ENCODE measurements around the gene FRG2C.
"Not testable (repeated sequence)": the region's sequence is repeated elsewhere in the genome, so short reads cannot be mapped to it uniquely, and the experiment has no call there.

The FRG2C gene

DNA sequence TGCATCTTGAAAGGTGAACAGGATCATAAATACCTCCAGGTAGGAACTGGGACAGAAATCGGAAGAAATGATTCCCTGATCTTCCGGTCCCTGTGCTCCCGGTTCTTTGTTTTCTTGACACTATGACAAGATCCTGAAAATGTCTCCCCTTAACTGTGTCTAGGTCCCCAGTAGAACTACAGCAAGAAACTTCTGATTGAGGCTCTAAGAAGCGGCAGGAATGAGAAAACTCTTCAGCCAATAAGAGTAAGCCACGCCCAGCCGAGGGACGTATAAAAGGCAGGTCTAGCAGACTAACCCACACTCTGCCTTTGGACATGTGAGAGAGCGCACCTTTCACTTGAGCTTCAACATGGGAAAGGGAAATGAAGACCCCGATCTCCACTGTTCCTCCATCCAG, at the start of gene FRG2C:
Gene FRG2C (plus strand): TSS at position 301 of the 400 bp plus-strand sequence. CDS start 52 bp downstream, at position 353.
- DNase-seq = not testable (repeated sequence)

DNA sequence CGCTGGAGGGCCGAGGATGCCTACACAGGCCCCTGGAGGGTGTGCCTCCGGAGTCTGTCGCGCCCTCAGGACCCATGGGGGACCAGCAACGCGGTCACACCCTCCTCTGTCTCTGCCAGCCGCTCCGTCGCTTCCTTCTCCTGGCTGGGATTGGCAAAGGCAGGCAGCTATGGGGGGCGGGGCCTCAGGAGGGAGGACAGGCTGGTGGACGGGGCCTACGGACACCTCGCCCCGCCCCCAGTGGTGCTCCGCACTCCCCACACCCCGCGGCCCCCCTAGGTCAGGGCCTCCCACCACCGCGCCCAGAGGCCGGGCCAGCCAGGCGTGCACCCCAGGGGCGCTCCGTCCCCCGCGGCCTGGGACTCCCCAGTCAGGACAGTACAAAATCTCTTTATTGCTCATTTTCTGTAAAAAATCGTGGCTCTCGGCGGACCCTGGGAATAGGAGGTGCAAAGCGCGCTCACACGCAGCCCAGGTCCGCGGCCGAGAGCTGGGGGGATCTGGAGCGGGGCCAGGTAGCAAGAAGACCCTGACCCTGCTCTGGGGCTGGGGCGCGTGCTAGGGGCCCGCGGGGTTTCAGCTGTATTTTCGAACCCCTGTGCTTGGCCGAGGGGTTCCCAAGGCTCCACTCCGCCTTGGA, 45.3 kb upstream of the FRG2C start:
- DNase-seq = not testable (repeated sequence)

DNA sequence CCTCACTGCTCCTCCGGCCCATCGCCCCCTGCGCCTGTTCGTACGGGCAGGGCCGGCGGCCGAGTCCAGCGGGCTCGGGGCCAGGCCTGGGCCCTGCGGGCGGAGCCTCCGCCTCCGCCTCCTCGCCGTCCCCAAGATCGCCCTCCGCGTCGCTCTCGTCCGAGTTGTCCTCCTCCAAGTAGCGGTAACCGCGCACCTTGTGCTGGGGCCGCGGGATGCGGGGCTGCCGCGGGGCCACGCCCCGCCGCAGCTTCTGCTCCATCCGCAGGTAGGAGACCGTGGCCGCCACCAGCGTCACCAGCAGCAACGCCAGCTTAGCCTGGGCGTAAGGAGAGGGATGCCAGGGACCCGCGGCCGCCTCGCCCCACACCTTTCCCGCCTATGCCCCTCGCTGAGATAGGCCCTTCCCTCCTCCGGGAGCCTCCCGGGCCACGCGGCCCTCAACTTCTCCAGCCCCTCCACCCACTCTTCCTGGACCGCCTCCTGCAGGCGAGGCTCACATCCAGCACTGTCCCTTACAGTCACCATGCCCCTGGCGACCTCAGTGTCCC, 44.6 kb upstream of the FRG2C start:
- not testable (repeated sequence) for DNase-seq

DNA sequence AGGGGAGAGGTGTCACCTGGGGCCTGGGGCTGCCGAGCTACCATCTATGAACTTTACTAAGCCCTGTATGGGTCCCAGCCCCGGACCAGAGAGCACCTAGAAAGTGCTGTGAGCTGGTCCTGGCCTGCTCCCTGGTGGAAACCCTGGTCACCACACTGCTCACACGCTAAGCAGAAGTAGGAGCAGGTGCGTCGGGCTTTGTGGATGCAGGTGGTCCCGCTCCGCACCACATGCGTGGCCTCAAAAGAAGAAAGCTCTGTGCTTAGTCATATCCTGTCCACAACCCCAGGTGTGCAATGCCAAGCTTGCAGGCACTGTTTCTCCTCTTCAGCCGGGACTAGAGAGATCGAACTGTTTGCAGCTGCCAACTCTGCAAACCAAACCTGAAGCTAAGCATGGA, 42.4 kb upstream of the FRG2C start:
- not testable (repeated sequence) for DNase-seq

DNA sequence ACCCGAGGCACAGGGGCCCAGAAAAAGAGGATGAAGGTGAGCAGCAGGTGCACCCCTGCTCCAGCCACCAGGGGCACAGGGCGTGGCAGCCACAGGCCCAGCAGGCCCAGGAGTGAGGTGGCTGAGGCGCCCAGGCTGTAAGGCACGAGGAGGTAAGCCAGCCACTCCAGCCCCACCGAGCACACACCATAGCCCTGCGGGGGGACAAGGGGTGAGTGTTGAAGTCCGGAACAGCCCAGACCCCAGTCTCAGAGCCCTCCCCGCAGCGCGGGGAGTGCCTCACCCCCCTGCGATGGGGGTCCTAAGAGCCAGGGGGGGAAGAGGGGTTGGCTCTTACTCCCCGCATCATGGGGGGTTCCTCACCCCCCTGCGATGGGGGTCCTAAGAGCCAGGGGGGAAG, 40.5 kb upstream of the FRG2C start:
- not testable (repeated sequence) for DNase-seq

DNA sequence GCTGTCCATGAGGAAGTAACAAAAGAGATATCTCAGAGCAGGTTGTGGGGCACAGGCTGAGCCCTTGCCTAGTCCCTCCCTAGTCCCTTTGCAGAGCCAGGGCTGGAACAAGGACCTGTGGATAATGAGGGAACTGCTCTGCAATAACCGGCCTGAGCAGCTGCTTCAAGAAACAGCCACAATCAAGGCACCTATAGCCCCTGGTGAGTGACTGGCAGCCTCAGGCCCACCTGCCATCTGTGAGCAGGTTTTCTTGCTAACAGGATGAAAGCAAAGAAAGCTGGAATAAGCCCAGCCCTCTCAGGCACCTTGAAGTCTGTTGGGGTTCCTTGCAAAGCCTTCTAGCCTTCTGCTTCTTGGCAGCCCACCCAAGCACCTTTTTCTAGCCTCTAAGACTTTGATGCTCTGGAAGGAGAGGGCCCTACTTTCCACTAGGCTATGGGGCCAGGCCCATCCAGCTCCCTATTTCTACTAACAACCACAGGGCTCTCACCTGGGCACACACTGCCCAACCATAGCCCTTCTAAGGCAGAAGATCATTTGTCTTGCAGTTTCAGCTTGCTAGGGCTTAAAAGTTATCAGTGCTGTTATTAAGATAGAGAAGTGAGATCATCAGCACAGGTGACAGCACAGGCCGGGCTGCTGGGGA, 33.1 kb upstream of the FRG2C start:
- DNase-seq = not testable (repeated sequence)

DNA sequence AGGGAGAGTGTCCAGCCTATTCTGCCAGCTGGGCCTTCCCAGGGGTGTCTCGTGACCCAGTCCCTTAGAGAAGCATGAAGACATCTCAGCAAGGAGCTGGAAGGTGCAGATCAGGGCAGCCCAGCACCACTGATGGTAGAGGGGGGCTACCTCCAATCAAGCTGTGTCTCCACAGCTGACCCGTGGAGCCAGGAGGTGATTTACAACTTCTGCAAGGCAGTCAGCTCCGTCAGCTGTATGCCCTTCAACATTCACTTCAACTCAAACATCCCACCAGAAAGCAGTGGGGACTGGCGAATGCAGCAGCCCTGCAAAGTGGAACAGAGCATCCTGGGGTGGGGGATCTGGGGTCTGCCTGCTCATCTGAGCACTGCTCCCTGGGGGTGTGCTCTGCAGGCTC, 32.6 kb upstream of the FRG2C start:
- no peak for DNase-seq

DNA sequence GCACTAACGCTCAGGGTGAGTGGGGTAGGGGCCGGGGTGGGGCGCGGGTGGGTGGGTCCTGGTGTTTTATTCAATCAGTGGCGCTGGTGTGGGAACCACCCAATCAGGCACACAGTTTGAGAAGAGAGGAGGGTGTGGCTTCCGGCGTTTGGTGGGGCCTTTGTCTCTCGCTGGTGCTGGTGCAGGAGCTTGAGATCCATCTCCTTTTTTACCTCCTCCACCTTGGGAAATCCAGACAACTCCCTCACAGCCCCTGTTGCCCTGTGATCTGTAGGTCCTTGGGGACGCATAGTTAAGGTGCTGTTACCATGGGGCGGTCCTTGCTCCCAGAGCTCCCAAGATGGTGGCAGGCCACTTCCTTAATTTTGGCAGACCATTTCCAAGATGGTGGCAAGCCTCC, 25.2 kb upstream of the FRG2C start:
- DNase-seq = not testable (repeated sequence)

DNA sequence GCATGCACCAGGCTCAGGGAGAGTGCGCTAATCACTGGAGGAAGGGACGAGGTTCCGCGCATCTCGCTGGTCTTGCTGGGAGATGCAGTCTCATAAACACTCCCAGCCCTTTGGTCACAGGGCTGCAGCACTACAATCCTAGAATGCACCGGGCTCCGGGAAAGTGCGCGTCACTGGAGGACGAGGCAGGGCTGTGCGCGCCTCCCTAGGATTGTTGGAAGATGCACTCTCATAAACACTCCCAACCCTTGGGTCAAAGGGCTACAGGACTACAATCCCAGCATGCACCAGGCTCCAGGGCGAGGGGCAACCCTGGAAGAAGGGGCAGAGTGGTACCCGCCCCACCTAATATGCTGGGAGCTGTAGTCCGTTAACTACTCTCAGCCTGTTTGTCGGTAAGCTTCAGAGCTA, 23.0 kb upstream of the FRG2C start:
- DNase-seq = not testable (repeated sequence)

DNA sequence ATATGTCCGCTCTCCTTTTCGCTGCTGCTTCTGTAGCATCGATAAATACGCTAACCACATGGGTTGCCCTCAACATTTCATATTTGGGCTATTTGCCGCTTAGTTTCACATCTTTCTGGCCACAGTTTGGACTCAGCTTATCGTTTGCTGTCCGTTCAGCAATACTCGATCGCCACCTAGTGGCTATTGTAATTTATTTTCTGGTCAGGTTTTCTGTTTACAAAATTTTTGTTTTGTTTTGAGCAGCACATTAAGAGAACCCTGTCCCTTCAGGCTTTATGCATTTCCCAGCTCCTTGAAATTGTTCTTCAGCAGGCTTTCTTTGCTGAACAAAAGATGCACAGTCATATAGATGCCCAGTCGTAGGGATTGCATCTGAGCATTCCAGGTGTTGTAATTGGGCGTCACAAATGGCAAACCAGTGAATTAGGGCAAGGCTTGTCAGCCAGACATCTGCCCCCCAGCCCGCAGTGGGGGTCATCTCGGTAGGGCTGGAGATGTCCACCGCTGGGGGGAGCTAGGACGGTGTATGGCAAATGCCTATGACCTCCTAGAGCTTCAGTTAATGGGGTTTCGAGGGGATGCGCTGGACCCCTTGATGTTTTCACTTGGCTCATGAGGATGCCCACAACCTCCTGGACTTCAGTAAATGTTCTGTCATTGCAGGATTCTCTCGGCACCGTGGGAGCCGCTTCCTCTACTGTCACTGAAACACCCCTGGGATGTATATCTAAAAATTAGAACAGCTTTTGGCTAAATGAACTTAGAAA, 20.9 kb upstream of the FRG2C start:
- not testable (repeated sequence) for DNase-seq

DNA sequence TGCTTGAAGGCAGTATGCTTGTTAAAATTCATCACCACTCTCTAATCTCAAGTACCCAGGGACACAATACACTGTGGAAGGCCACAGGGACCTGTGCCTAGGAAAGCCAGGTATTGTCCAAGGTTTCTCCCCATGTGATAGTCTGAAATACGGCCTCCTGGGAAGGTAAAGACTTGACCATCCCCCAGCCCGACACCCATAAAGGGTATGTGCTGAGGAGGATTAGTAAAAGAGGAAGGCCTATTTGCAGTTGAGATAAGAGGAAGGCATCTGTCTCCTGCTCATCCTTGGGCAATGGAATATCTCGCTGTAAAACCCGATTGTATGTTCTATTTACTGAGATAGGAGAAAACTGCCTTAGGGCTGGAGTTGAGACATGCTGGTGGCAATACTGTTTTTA, 18.6 kb upstream of the FRG2C start:
- DNase-seq = not testable (repeated sequence)

DNA sequence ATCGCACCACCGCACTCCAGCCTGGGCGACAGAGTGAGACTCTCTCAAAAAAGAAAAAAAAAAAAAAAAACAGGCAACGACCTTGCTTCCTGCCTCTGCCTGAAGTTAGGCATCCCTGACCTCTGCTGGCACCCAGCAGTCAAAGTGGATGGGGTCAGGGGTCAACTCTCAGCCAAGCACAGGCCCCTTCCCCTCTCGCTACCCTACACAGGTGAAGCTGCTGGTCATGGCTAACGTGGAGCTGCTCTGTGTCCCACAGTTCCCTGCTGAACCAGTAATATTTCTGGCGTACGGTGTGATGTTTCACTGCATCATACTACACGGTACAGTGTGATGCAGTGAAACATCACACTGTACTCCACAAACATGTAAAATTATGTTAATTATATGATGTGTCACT, 13.9 kb upstream of the FRG2C start:
- no peak for DNase-seq

DNA sequence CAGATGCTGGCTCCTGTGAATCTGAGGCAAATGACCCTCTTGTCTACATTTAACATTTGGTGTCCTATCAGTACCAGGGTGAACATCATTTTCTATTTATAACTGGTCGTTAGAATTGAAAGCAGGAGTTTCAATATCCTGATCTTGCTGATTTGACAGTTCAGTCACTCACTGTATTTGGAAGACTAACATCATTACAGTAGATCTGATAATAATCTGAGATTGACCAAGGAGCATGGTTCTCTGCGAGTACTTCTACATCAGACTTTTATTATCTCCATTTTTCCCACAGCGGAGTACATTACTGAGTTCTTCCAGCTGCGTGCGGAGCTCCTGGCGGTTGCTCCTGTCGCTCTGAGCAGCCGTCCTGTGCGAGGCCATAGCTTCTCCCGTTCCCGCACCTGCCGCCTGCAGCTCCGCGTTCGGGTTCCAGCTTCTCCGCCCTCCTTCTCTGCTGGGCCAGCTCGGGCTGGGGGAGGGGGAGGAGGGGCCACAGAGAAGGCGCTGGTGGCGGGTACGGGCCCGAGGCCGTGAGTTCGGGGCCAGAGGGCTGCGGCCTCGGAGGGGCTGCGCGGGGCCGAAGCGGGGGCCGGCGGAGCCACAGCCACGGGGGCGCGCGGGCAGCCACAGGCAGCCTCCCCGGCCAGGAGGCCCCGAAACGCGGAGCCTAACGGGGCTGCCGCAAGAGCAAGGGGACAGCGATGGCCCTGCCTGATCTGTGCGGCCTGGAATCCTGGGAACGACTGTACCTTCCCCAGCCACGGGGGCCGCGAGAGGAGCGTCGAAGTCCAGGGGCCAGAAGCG, 8.8 kb upstream of the FRG2C start:
- not testable (repeated sequence) for DNase-seq

DNA sequence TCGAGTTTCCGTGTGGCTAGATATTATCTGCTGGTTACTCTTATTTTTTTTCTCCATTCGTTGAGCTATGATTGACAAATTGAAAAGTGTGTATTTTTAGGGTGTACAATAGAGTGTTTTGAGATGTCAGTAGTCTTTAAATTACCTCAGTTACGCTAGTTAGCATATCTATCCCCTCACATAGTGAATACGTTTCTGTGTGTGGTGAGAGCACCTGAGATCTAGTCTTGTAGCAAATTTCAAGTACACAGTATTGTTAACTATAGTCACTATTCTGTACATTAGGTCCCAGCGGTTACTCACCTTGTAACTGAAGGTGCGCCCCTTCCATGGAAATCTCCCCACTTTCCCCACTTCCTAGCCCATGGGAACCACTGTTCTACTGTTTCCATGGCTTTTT, 8.2 kb upstream of the FRG2C start:
- DNase-seq = not testable (repeated sequence)

DNA sequence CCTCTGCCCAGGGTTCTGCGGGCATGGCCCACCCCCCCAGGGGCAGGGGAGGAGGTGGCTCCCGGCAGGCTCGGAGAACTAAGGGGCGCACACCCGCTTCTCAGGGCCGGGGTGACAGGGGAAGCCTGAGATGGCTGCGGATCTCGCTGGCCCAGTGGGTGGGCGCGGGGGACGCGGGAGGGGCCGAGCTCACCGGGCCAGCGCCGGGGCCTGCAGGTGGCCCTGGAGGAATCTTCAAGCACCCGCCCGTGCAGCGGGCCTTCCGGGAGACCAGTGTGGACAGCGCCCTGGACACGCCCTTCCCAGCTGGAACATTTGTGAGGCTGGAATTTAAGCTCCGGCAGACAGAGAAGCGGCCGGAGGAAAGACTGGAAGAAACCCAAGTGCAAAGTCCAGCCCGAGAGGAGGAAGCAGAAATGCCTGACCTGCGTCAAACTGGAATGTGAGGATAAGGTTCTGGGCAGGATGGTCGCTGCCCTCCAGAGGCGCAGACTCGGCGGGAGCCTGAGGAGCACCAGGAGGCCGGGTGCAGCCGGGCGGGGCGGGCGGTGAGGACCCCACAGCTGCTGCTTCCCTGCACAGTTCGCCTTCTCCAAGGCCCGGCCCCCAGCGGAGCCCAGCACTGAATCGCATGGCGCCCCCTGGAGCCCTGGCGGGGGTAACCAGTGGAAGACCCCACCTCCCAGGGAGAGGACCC, 5.6 kb upstream of the FRG2C start:
- not testable (repeated sequence) for DNase-seq

DNA sequence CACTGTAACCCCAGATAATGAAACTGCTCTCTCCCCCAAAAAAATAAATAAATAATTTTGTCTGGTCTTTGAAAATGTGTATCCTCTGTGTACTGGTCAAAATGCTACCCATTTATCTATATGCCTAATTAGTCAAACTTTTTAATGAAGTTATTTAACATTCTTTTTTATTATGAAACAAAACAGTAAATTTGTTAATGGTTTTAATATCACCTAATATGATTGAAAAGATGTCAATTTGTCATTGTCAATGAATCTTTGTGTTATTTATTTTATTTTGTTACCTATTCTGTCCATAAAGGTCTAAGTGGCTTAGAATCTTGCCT, 5.1 kb upstream of the FRG2C start:
- DNase-seq = not testable (repeated sequence)

DNA sequence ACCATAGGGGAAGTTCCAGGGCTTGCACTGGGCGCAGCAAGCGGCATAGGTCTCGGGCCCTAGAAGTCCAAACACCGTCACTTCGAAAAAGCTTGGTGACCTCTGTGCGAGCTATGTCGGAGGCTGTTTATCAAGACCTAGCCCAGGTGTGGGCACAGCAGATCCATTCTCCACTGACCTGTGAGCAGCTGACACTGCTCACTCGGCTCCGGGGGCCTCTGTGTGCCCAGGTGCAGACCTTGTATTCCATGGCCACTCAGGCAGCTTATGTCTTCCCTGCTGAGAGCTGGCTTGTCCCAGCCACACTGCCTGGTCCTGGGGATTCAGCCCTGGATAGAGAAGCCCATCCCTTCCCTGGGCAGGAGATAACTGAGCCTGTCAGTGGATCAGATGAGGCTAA, 1.5 kb downstream of the FRG2C start:
- not testable (repeated sequence) for DNase-seq

DNA sequence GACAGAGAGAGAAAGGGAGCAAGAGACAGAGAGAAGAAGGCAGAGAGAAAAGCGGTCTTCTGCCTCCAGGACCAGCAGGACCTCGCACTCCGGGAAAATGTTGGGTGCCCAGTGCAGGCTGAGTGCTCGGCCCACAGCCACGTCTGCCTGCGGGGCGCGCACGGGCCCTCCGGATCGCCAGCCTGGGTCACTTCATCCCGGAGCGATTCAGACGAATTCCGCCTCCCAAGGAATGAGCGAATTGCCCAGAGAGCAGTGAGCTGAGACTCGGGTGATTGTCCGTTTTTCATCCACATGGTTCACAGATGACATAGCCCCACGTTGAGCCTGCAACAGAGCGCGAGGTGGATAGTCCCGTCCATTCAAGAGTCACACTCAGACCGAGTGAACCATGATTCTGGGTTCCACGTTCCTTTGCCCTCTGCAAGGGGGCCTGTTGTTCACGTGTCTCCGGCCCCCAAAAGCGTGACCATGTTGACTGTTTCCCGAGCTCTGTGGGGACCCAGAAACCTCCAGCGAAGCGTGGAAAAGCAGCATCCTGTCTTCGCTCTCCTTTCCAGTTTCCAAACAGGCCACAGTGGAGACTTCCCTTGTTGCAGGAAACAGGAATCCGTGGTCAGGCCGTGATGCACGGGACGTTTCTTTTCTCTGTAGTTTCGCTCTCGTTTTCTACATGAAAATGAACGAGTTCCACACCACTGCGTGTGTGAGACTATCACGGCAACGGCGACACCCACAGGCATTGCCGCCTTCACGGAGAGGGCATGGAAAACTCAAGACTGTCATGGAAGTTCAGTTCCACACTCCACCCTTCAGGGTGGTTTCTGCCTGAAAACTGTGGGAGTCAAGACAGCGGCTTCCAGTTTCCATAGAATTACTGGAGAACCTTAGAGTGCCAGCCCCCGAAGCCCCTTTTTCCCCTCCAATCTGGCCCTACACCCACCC, 3.9 kb downstream of the FRG2C start:
- DNase-seq = not testable (repeated sequence)

DNA sequence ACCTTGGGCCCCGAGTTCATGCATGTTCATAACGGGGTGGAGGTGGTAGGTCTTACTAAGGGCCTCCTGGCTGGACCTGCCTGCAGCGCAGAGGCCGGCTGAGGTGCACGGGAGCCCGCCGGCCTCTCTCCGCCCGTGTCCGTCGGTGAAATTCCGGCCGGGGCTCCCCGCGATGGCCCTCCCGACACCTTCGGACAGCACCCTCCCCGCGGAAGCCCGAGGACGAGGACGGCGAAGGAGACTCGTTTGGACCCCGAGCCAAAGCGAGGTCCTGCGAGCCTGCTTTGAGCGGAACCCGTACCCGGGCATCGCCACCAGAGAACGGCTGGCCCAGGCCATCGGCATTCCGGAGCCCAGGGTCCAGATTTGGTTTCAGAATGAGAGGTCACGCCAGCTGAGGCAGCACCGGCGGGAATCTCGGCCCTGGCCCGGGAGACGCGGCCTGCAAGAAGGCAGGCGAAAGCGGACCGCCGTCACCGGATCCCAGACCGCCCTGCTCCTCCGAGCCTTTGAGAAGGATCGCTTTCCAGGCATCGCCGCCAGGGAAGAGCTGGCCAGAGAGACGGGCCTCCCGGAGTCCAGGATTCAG, 4.7 kb downstream of the FRG2C start:
- not testable (repeated sequence) for DNase-seq

All from NCI-H1436 (cell line).